LoVo (cell line): ENCODE data around the gene NPFFR1.
"Not testable (repeated sequence)": the region's sequence is repeated elsewhere in the genome, so short reads cannot be mapped to it uniquely, and the experiment has no call there.

Experiments
- DNase-seq: peaks from one replicate; pipeline ENCODE4 v3.0.0-alpha.2; 2016; ENCODE audit warnings: low spot score

The NPFFR1 gene

GRCh38 chr10:70255329-70256299 lies 28.2 kb downstream of the NPFFR1 start:
- DNase-seq = peak; percentile 90

- no peak for DNase-seq
Measured at GRCh38 chr10:70254778-70255328, 29.0 kb downstream of the NPFFR1 start.

DNA sequence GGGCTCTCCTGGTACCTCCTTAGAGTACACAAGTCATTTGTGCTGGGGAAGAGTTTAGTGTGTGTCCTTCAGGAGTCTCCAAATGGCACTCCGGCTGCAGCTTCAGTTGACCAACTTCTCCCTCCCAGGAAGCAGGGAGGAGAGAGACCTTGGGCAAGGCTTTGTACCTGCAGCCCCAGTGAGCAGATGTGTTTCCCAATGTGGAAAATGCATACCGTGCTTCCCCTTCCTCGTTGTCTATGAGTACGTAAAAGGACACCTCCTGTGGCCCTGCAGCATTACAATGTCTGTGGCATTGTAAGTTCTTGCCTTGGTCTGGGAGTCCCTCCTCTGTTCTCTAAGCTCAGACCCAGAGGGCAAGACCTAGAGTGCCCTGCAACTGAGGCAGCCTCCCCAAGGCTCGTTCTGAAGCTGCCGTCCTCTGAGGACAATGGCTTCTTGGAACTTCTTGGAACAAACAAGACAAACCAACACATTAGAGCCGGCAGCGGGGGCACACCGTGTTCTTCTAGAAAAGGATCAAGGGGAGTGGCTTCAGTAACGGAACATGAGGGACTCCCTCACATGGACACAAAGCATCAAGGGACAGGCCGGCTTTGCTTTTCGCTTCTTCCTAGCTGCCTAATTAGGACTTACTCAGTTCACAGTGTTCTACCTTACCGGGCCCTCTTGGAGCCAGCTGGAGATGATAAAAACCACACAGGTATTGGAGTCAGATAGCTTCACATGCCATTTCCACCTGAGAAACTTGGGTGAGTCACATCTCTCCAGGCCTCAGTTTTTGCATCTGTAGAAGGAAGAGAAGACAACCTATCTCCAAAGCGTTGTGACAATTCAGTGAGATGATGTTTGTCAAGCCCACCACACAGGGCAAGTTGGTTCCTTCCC lies 29.7 kb downstream of the NPFFR1 start:
- no peak for DNase-seq

DNA sequence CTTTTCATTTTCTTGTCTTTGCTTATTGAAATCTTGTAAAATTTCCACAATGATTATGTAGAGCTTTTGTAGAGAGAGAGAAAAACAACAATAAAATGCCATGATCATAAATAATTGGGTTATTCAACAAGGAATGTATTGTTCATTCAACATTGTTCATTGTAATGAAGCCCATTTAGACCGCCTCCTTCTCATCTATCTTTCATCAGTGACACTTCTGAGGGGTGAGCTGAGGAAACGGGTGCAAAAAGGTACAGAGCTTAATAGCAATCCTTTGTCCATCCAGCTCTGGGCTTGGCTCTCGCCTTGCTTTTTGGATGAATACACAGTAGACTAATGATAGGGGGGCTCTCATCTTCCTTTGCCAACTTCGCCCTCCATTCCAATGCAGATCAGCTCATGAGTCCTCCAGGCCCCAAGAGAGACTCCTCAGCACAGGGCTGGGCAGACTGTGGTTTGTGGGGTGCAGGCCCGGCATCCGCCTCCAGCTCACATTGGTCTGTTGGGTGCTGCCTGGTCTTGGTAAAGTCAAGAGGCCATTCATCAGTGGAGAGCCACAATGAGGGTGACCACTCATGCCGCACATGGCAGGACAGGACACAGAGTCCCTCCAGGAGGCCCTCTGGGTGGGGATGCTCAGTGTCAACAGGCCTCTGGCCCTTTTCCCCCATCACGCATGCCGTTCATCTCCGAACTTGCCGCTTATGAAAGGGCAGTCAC lies 32.7 kb downstream of the NPFFR1 start:
- no peak for DNase-seq

DNA sequence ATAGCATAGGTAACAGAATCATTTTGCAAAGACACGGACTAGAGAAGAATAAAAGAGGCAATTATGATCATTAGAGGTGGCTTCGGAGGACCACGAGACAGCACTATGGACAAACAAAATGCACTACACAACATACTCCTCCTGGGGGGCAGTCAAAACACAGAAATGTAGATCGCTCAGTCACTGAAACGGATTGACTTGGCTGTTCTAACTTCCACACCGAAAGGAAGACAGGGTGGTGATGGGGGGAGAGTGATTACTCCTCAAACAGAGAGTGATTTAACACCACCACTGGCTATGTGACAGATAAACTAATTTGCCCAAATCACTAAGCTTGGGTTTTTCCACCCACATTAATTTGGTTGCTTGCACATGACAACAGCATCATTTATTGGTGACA lies 36.4 kb downstream of the NPFFR1 start:
- no peak for DNase-seq

DNA sequence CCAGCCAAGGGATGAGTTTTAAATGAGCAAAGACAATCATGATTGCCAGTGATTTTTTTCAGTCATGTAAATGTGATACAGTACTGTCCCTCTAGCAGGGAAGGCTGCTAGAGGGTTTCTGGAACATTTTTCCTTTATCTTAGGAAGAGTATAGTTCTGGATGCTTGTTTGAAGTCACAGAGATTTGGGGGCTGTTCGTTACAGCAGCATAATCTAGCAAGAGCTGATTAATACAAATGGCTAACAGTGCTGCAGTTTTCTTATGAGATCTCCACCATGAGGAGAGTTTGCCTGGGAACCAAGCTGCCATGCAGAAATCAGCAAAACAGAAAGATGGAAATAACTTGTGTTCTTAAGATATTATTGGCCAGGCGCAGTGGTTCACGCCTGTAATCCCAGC lies 42.7 kb downstream of the NPFFR1 start:
- no peak for DNase-seq

DNA sequence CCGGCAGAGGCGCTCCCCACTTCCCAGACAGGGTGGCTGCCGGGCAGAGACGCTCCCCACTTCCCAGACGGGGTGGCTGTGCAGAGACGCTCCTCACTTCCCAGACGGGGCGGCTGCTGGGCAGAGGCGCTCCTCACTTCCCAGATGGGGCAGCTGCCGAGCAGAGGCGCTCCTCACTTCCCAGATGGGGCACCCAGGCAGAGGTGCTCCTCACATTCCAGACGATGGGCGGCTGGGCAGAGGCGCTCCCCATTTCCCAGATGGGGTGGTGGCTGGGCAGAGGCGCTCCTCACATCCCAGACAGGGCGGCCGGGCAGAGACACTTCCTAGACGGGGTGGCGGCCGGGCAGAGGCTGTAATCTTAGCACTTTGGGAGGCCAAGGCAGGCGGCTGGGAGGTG lies 43.8 kb downstream of the NPFFR1 start:
- DNase-seq = not testable (repeated sequence)

- DNase-seq = not testable (repeated sequence)
Measured at GRCh38 chr10:70239077-70239976, 44.5 kb downstream of the NPFFR1 start.

DNA sequence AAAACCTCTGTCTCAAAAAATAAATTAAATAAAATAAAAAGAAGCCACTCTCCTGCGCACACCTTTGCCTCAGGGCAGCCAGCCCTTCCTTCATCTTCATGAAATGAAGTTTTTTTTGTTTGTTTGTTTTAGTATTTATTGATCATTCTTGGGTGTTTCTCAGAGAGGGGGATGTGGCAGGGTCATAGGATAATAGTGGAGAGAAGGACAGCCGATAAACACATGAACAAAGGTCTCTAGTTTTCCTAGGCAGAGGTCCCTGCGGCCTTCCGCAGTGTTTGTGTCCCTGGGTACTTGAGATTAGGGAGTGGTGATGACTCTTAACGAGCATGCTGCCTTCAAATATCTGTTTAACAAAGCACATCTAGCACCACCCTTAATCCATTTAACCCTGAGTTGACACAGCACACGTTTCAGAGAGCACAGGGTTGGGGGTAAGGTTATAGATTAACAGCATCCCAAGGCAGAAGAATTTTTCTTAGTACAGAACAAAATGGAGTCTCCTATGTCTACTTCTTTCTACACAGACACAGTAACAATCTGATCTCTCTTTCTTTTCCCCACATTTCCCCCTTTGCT lies 45.8 kb downstream of the NPFFR1 start:
- not testable (repeated sequence) for DNase-seq

- no peak for DNase-seq
Measured at GRCh38 chr10:70234668-70235447, 48.9 kb downstream of the NPFFR1 start.

GRCh38 chr10:70233939-70234300 lies 49.9 kb downstream of the NPFFR1 start:
- DNase-seq = no peak

DNA sequence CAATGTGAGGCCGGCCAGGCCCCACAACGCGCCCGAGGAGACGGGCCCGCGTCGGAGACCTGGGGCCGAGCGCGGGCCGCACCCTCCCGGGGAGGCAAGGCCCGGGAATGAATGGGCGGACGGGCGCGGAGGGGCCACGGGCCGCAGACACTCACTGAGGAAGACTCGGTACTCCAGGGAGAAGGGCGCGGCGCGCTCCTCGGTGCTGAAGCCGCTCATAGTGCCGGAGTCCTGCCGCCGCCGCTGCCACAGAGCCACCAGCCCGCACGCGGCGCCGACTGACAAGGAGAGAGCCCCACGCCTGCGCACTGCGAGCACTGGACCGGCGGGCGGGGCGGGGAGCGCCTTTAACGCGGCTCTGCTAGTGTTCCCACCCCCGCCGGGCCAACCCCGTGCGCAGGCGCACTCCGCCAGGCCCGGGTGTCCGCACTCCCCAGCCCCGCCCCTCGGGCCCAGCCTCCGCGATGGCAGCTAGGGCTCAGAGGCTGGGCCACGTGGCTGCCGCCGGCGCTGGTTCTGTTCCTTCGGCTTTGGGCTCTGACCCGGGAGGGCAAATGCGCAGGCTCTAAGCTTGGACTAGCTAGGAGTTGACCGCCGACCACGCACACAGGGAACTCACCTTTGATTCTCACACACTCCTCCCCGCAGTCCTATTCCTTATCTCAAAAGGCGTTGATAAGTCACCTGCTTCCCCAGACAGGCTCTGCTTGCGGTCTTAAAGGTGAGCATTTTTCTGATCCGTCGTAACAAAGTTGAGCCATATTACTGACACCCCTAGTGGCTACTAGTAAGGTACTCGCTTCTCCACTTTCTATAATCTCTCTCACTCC lies 50.5 kb downstream of the NPFFR1 start, which contains the start of gene PPA1:
PPA1 (minus strand) TSS at position 321 of the 830 bp plus-strand sequence; CDS start at position 219, 102 bp downstream.
- peak; percentile 99 for DNase-seq

GRCh38 chr10:70232859-70233108 lies 51.0 kb downstream of the NPFFR1 start:
- no peak for DNase-seq

- DNase-seq = peak; percentile 66
Measured at GRCh38 chr10:70232155-70232858, 51.5 kb downstream of the NPFFR1 start.

DNA sequence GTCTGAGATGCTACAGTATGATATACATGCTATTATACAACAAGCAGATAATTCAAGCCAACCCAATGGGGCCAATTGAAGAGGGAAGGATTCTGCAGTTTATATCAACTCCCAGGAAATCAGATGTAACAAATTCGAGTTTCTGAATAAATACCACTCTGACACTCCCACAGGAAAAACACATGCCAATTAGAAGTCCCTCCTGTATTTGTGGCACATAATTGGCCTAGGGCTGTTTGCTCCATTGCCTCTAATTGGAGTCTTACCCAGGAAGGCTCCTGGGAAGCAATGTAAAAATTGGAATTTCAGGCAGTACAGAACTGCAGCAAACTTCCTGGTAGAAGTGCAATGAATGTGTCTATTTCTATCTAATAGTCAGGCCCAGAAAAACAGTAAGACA lies 55.3 kb downstream of the NPFFR1 start:
- no peak for DNase-seq

DNA sequence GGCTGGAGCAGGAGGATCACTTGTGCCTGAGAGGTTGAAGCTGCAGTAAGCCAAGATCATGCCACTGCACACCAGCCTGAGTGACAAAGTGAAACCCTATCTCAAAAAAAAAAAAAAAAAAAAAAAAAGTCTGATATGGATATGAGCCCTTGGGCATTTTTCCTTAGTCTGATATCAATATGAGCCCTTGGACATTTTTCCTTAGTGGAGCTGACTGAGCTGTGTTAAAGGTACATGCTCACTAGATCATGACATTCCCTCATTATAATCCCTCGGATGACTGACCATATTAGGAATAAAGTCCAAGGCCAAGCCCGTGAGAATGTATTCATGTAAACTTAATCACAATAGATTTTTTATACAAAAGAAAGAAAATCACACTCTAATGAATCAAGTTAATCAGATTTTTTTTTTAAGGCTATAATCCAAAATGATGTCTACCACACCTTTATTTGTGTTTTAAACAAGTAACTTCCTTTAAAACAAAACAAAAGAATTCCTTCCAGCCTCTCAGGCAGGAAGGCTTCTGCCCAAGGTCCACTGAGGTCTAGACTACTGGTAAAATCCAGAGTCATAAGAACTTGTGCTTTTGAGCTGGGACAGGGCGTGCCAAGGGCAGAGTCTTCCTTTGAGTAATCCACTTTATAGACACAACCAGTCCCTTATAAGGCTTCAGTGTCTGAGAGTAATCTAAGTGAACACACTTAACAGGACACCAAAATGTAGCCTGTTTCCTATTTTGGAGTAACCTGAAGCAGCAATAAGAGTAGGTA lies 56.1 kb downstream of the NPFFR1 start:
- peak; percentile 74 for DNase-seq

DNA sequence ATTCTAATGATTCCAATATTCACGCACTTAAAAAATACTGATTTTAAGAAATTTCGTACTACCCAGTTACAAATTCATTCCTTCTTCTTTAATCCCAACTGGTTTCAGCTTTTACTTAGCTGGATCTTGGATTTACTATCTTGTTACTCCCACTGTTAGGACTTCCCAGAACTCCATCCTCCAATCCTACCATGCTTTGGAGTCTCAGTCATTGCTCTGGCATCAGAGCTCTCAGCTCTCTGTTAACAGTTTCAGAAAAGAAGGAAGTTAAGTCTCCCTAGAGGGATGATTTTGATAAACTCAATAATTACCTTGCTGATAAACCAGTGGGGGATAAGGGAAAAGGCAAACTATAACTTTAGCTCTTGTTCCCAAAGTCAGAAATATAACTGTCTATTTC lies 60.1 kb downstream of the NPFFR1 start:
- DNase-seq = no peak
